Measurements from ENCODE around the gene RPS6KA2. TPM values are rescaled to one million over a fixed set of nuclear protein-coding genes. Genes with fewer than 3 reads are reported as not detected.

RPS6KA2 gene
- total RNA-seq, 4 donors from 2014 or later = 64.9 to 101 (median 81.6) TPM

- Histone ChIP-seq H3K9me3 (no peaks in the 10 kb centered on the region), H3K27ac (no peak overlapping the region), H3K4me3 (replicated peaks in 1 of 3) (no peak overlapping the region), H3K36me3 (peaks cover 4 to 10% of the 10 kb centered on the region in 2 donors), H3K27me3 (no peaks in the 10 kb centered on the region), H3K4me1 (no peaks in the 10 kb centered on the region)
- no peak for TF ChIP-seq POLR2A (IDR thresholded peaks at IDR 0.05)
- no peak for TF ChIP-seq CTCF (IDR thresholded peaks at IDR 0.05)
- intact Hi-C loops (cut with DNase I) = no loop called here
- no peak for DNase-seq
- 89% methylated on average over 15 of the region's 15 CpGs for WGBS, 2 donors
These were observed 143.3 kb downstream of the RPS6KA2 start for GRCh38 chr6:166483573-166484250.

GRCh38 chr6:166483026-166483425, 144.0 kb downstream of the RPS6KA2 start:
- intact Hi-C loops (cut with DNase I) = no loop called here
- no peak for DNase-seq
- Histone ChIP-seq H3K27me3 (no peaks in the 10 kb centered on the region), H3K9me3 (no peaks in the 10 kb centered on the region), H3K4me3 (replicated peaks in 1 of 3) (no peak overlapping the region), H3K27ac (no peak overlapping the region), H3K4me1 (no peaks in the 10 kb centered on the region), H3K36me3 (peaks cover 4 to 10% of the 10 kb centered on the region in 2 donors)
- no peak for TF ChIP-seq CTCF (IDR thresholded peaks at IDR 0.05)
- no peak for TF ChIP-seq POLR2A (IDR thresholded peaks at IDR 0.05)
- 96 to 99% methylated on average over 10 of the region's 10 CpGs for WGBS, 2 donors

- Histone ChIP-seq H3K36me3 (no peaks in the 10 kb centered on the region), H3K27me3 (no peaks in the 10 kb centered on the region), H3K4me3 (replicated peaks in 1 of 3) (no peak overlapping the region), H3K27ac (no peak overlapping the region), H3K9me3 (no peaks in the 10 kb centered on the region), H3K4me1 (no peaks in the 10 kb centered on the region)
- no peak for TF ChIP-seq POLR2A (IDR thresholded peaks at IDR 0.05)
- no peak for TF ChIP-seq CTCF (IDR thresholded peaks at IDR 0.05)
- 93 to 94% methylated on average over 20 to 28 of the region's 28 CpGs for WGBS, 2 donors
- intact Hi-C loops (cut with DNase I) = no loop called here
- no peak for DNase-seq
These were observed 148.1 kb downstream of the RPS6KA2 start for GRCh38 chr6:166478782-166479592.

- Histone ChIP-seq H3K36me3 (no peaks in the 10 kb centered on the region), H3K27me3 (no peaks in the 10 kb centered on the region), H3K4me3 (replicated peaks in 1 of 3) (no peak overlapping the region), H3K4me1 (no peaks in the 10 kb centered on the region), H3K27ac (no peak overlapping the region), H3K9me3 (no peaks in the 10 kb centered on the region)
- WGBS, 2 donors = 92 to 93% methylated on average over 21 of the region's 21 CpGs
- no peak for DNase-seq
- TF ChIP-seq CTCF (IDR thresholded peaks at IDR 0.05) = no peak
- TF ChIP-seq POLR2A (IDR thresholded peaks at IDR 0.05) = no peak
- intact Hi-C loops (cut with DNase I) = no loop called here
These were observed 149.2 kb downstream of the RPS6KA2 start for GRCh38 chr6:166477647-166478365.
